NCI-H774 (cell line): Measurements from ENCODE around the gene SLC15A1.
A peak's percentile ranks its signal among the peaks of the same experiment; 100 is the strongest.

Experiments
- DNase-seq: peaks from one replicate; lab custom pipeline; 2025; lab: John Stamatoyannopoulos, UW

SLC15A1 gene

DNA sequence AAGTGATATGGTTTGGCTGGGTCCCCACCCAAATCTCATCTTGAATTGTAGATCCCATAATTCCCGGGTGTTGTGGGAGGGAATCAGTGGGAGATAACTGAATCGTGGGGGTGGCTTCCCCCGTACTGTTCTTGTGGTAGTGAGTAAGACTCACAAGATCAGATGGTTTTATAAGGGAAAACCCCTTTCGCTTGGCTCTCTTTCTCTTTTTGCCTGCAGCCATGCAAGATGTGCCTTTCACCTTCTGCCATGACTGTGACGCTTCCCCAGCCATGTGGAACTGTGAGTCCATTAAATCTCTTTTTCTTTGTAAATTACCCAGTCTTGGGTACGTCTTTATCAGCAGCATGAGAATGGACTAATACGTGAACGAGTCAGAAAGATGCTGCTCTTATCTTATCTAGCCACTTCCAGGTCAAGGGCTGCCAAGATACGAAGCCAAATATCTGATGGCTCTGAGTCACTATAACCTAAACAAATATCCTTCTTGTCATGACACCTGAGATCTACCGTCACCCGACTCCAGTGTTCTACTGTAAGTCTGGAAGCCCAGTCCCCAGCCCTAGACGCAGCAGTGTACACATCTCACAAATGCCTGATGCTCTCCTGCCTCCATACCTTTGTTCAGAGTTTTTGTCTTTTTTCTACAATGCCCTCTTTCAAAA is 45.9 kb downstream of the SLC15A1 start:
- DNase-seq: no peak

DNA sequence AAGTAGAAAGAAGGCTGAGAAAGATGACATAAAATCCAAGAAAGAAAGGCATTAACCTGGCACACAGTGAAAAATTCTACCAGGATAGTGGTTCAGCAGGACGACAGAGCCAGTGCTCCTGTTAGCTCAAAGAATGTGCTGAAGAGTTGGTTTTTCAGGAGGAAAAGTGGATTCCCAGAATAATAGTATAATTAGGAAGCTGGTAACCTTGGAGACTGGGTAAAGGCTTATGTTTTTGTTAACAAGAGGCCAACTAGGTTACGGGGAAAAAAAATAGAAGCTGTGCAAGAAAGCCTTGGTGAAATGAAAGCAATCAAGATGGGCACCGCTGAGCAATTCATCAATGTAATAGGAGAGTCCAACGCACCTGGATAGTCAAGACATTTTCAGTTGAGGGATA is 54.7 kb downstream of the SLC15A1 start:
- no peak for DNase-seq

DNA sequence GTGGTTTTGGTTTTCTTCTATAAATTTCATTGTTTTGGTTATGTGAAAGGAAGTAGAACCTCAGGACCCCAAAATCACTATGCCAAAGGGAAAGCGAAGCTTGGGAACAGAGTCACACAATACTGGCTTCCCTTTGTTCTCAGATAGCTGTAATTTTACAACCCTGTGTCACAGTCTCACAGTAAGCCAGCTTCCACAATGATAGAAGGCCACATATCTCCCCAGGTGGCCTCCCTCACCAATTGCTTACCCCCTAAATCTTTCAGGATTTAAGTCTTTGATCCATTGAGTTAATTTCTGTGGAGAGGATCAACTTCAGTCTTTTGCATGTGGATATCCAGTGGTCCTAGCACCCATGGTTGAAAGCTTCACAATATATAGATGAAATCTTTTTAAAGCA is 58.7 kb downstream of the SLC15A1 start:
- no peak for DNase-seq

DNA sequence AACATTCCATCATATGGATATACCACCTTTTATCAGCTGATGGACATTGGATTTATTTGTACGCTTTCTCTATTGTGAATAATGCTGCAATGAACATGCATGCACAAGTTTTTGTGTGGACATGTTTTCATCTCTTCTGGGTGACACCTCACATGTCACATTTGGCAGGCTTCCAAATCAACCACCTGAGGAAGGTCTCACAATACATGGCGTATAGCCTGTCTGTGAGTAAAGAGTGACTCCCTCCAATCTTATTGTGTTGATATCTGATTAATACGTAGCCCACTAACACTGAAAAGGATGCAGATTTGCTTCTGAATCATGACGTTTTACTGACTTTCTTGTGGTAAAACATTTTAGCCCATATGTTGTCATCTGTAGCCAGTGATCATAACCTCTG is 61.1 kb downstream of the SLC15A1 start:
- no peak for DNase-seq

DNA sequence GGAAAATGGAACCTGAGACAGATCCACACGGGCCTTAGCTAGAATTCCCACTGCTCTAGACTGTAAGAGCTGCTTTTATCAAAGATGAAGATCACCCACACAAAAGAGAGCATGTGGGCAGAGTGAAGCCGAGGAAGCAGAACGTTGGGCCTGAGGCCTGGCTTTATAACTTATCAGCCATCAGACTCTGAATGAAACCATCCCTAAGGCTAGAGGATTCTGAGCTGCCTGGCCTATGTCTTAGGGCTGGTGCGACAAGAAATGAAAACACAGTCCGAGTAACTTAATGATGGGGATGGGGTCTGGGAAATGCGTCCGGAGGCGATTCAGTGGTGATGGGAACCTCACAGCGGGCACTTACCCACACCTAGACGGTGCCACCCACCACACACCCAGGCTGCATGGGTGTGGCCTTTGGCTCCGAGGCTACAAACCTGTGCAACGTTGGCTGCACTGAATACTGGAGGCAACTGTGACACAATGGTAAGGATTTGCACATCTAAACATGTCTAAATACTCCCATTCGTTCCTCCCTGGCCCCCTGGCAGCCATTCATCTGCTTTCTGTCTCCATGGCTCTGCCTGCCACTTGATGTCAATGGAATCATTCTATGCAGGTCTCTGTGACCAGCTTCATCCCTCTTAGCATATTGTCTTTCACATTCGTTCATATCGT is 62.0 kb downstream of the SLC15A1 start:
- DNase-seq: no peak

DNA sequence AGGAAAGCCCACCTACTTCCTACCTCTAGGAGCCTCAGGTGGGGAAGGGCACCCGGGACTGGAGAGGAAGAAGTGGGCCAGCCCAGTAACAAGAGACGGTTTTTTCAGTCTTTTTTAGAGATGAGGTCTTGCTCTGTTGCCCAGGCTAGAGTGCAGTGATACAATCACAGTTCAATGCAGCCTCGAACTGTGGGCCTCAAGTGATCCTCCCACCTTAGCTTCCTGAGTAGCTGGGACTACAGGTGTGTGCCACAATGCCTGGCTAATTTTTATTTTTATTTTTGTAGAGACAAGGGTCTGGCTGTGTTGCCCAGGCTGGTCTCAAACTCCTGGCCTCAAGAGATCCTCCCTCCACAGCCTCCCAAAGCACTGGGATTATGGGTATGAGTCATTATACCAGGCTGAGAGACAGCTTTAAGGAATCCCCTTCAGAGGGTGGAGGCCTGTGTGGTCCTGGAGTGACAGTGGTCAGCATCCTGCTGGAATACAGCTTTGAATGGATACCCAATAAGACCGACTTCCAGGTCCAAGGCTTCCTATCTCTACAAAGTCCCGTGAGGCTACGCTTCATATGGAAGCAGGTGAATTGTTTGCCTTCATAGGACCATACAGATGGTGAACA is 63.0 kb downstream of the SLC15A1 start:
- no peak for DNase-seq

DNA sequence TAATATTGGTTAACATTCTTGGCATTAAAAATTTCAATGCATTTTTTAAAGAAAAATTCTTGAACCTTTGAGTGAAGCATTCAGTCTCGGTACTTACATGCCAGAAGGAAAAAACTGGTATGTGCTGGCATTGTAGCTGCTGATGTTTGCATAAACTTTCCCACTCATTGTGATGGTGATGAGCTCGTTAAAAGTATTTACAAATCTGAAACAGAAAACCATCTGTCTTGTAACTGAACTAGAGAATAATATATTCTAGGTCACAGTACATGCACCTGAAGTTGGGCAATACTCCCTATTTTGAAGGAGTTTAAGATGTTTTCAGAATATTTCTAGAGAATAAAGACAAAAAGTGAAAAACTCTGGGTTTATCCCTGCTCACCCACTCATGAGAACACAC is 64.1 kb downstream of the SLC15A1 start:
- DNase-seq: no peak

DNA sequence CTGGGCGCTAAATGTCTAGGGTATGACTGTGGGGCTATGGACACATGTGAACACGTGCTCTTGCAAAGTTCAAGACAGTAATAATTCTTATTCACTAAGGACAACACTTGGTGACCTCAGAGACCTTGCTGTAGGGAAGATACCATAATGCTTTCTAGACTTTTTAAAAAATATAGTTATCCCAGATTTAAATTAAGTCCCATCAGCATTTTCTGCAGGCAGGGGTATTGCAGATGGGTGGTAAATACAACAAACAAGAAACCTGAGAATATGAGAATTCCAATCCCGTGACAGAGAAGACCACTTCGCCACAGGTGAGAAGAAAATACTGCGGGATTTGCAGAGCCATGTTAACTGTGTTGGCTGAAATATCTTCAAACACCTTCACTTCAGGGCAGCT is 65.2 kb downstream of the SLC15A1 start:
- no peak for DNase-seq

DNA sequence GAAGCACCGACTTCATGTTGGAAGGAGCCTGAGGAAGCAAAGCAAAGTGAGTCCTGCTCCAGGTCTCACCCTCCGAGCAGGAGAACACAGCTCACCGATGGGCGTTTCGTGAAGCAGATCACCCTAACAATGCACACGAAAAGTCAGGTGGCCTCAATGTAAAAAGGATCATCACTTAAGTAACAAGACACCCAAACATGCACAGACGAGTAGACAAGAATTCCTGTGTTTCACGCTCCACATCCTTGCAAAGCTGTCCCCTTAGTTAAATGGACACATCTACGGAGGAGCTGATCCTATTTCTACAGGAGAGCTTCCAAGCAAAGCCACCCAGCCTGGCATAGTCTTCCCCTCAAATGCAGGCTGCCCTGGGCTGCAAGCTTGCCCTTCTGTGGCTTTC is 66.2 kb downstream of the SLC15A1 start:
- DNase-seq: no peak

DNA sequence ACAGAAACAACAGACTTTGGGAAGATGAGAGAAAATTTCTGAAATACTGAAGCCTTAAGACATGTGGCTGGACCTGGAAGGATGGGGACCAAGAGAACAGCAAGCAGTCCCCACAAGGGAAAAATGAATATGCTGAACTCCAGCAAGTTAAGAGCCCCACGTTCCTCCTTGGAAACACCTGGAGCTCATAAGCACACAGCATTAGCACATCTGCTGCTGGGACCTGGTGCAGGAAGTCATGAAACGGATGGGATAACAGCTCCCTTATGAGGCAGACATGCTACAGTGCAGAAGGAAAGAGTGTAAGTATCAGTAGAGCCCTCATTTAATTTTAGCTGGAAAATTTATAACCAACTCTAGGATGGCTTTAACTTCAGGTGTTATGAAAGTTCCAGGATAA is 67.3 kb downstream of the SLC15A1 start:
- DNase-seq: no peak

DNA sequence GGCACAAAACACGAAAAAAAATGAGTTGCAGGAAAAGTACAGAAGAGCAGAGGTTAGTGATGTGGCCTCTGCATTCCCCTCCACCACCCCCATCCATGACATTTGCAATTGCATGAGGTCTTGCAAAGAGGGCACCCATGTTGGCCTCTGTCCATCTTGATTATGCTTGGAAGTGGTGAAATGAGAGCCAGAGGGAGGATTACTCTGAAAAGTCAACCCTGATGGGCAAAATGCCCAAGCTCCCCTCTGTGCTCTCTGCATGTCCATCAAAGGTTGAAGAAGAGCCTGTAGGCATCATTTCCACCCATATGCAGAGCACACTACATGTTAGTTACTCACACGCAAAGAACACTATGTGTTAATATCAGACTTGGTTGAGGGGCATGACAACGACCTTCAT is 71.4 kb downstream of the SLC15A1 start:
- no peak for DNase-seq

DNA sequence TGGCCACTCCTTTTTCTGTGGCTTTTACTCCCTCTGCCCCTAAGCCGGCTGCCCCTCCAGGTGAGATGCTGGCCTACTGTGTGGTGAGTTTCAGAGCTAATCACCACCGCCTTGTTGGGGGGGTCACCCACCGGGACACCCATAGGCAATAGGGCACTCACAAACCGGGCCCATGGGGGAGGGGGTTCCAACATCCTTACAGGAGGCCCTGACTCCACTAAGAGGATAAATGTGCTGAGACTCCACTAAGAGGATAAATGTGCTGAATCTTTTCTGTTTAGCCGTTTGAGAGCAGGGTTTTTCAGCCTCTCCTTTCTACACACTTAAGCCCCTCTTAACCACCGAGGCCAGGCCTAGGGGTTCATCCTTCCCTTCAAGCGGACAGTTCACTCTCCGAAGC is 73.7 kb downstream of the SLC15A1 start:
- DNase-seq: no peak

DNA sequence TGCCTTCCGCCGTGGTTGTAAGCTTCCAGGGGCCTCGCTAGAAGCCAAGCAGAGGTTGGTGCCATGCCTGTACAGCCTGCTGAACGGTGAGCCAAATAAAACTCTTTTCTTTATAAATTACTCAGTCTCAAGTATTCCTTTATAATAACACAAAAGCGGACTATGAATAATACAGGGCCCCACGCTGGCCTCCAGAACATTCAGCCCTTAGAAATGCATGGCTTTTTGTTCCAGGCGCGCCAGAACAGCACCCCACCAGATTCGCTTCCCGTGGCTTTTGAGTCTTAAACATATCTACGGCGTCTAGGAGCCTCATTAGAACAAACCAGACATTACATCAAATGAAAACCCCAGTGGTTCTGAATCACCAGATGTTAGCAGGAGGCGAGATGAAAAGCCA is 75.1 kb downstream of the SLC15A1 start:
- DNase-seq: no peak

DNA sequence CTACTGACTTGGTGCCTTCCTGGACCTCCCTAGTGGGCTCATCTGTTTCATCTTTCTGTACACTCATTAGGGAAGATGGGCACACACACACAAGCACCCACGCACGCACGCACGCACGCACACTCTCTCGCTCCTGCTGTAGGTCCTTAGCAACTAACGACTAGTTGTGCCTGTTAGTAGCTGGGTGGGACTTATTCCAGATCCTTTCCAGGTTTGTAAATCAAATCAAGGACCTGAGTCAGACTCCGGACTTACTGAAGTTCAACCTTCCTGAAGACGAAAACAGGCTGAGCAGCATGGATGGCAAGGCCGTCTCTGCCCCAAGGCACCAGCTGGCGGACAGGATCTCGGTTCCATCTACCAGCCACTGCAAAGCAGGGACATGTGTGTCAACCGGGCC is 76.2 kb downstream of the SLC15A1 start:
- DNase-seq: no peak

DNA sequence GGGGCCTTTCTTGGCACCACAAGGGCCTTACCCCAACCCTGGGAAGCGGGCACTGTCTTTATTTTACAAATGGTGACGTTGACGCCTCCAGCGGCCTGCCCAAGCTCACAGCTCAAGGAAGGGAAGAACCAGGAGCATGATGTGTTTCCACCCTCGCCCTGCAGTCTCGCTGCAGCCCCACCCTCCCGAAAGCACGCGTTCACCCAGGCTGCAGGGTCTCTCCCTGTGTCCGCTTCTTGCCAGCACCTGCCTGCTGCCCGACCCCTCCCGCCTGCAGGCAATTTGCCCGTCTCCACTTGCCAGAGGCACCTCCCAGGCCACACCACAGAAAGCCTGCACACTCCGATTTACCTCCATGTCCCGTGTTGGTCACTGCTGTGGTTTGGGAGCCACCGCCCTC is 76.6 kb downstream of the SLC15A1 start:
- DNase-seq: no peak

DNA sequence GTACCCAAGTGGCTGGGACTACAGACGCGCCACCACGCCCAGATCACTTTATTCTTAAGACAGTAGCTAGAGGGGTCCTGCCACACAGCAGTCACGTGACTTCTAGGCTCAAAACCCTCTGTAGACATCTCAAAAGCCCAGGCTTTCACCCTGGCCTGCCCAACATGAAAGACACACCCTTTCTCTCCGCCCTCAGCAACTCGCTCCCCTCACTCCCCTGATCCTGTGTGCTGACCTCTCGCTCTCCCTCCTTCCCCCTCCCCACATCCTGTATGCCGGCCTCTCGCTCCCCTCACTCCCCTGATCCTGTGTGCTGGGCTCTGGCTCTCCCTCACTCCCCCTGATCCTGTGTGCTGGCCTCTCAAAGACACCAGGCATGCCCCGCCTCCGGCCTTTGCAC is 77.4 kb downstream of the SLC15A1 start:
- no peak for DNase-seq

DNA sequence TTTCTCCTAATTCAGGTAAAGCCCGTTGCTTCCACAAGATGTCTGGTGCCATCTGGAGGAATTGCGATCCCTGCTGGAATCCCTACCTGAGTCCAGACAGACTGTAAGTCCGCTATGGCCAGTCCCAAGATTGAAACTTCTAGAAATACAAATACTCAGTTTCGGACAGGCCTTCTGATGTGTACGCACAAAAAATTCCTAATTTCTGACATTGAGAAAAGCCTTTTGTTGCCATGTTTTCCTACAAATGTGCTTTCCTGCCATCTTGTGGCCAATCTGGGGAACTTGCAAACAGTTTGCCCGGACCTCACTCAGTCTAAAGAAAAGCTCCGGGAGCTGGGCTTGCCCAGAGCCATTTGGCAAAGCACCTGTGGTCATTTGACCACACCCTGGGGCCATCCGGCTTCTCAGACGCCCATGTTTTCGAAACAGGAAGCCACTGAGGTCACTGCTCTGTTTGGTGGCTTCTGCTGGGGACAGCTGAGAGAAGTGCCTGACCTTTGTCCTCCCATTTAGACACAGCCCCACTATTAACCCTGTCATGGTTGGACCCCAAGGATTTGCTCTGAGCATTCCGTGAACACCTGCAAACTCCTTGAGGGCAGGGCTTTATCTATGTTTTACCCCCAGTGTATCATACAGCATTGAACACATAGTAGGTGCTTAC is 79.4 kb downstream of the SLC15A1 start:
- DNase-seq: peak; percentile 39

DNA sequence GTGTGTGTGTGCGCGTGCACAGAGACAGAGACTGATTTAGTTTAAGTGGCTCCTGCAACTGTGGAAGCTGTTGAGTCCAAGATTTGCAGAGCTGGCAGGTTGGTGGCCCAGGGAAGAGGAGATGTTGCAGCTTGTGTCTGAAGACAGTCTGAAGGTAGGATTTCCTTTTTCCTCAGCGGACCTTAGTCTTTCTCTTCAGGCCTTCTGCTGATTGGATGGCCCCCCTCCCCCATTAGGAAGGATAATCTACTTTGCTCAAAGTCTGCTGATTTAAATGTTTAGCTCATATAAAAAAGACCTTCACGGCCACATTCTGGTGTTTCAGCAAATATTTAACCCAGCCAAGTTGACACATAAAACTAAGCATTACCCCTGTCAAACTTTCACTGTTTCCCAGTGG is 84.3 kb downstream of the SLC15A1 start:
- DNase-seq: no peak

DNA sequence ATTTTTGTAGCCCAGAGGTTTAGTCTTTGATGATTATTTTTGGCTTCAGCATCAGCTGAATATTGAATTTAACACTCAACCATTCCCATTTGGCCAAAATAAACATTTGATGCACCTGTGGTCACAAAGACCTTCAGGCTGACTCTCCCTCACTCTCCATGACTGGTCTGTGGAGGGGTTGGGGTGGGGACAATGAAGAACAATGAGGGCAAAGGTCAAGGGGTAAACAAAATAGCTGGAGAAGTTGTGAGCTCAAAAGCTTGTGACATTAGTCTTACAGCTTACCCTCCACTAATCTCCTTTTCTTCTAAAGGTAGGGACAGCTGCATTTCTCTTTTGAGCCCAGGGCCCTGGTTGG is 86.9 kb downstream of the SLC15A1 start:
- DNase-seq: no peak

DNA sequence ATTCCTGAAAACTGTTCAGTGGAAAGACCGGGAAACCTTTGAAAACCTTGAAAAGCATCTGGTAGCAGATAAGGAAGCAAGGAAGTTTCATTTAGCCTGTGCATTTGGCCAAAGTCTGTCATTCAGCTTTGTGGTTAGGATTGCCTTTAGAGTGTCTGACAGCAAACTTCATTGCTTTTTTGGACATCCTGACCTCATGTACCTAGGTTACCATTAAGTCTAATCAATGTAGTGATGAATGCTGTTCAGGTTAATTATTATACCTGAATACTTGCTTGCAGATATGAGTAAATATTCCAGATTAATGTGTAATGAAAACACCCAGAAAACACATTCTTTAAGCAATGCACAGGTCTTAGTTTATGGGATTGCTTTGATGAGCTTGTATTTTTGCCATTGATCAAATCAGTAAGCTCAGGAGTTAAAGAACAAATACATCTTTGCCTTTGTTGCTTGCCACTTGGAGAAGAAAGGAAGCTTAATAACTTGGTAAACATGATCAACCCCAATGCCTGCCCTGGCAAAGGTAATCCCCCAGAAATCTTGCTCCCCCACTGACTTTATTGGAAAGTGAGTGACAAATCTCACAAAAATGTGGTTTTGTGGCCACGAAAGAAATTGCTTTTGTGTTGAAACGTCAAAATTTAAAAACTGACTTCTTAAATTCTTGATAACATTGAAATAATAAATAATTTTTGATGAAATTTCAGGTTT is 87.4 kb downstream of the SLC15A1 start:
- DNase-seq: no peak

DNA sequence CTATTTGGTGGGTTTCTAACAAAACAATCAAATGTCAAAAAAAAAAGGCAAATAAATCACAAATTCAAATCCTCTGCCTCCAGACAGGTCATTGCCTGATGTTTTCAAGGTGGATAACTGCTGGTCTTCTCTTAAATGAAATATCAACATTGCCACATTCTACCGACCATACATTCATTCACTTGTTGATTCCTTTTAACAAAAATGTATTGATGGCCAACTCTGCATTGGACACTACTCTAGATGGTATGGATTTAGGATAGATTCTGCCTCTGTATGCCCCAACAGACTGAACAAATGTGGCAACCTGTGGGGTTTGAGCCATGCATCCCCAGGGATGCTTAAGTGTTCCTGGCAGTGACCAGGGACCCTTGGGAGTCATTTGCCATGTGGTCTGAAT is 88.0 kb downstream of the SLC15A1 start:
- no peak for DNase-seq

DNA sequence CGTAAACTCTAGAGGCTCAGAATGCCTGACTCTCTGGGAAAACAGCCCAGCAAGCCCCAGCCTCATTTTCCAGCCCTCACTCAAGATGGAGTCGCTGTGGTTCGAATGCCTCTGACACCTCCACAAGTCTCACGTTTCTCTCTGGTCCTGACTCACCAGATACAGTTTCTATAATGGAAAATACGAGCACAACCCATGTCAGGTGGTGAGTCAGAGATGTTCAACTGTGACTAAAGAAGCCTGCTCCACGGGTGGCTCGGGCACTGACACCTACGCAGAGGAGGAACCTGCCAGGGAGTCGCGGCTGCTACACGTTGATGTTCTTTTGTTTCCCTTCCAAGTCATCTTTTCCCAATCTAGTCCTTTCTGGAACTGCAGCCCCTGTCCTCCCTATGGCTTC is 88.4 kb downstream of the SLC15A1 start:
- no peak for DNase-seq

DNA sequence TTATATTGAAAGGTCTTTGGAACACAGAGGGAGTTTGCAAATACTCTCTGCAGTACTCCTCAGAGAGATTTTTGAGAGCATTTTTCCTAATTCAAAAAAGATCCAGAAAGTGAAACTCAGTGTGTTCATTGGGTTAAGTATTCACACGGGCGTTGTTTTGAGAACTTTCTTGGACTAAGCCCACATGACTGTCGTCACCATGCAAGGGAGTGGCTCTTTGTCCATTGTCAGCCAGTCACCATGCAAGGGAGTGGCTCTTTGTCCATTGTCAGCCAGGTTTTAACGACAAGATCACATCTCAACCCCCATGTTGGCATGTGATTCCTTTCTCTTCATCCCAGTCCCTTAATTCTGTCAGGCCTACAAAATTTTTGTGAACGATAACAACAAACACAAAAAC is 94.3 kb downstream of the SLC15A1 start:
- DNase-seq: no peak
